ENCODE measurements around the gene PVALEF. TPM values are rescaled to one million over a fixed set of nuclear protein-coding genes. Genes with fewer than 3 reads are reported as not detected.
"Not testable (repeated sequence)": the region's sequence is repeated elsewhere in the genome, so short reads cannot be mapped to it uniquely, and the experiment has no call there.

PVALEF gene
- polyA plus RNA-seq, 1 donor (not counting 4 experiments of a cell fraction or from before 2014, with no cell fraction given), result not detected

GRCh38 chr17:81223762-81224130 is 58.4 kb downstream of the PVALEF start:
- no peak for DNase-seq (ENCODE audit: low read depth, low spot score)
- Histone ChIP-seq H3K9ac (ENCODE audit: control insufficient read depth, extremely low read depth, insufficient read depth, low read length) (no peak overlapping the region), H3K4me2 (ENCODE audit: control insufficient read depth, extremely low read depth, insufficient read depth, low read depth, low read length) (peak overlapping the region; percentile 35), H3K79me2 (ENCODE audit: control insufficient read depth, insufficient read depth, low read length) (no peaks in the 10 kb centered on the region), H3K36me3 (ENCODE audit: control insufficient read depth in 2 of 2, extremely low read depth in 1 of 2, insufficient read depth in 2 of 2, low read length in 2 of 2) (peaks cover 0 to 3% of the 10 kb centered on the region in 2 experiments), H2AFZ (ENCODE audit: control insufficient read depth, low read length) (no peak overlapping the region), H3K4me1 (ENCODE audit: control insufficient read depth, extremely low read depth, insufficient read depth, low read length) (peaks cover 17% of the 10 kb centered on the region), H3K4me3 (ENCODE audit: control insufficient read depth in 2 of 3, extremely low read depth in 1 of 3, insufficient read depth in 2 of 3, low read depth in 1 of 3, low read length in 3 of 3) (no peak overlapping the region), H4K20me1 (ENCODE audit: control insufficient read depth, extremely low read depth, insufficient read depth, low read length) (no peaks in the 10 kb centered on the region), H3K27ac (ENCODE audit: control insufficient read depth, insufficient read depth, low read length) (no peak overlapping the region), H3K9me1 (ENCODE audit: control insufficient read depth, extremely low read depth, insufficient read depth, low read length) (no peaks in the 10 kb centered on the region), H3K27me3 (ENCODE audit: control insufficient read depth, extremely low read depth, insufficient read depth, low read length) (no peaks in the 10 kb centered on the region), H3K9me3 (ENCODE audit: control insufficient read depth, low read depth, low read length) (no peaks in the 10 kb centered on the region)
- dilution Hi-C loops (cut with MboI; ENCODE audit: extremely low pct_ligation_motif_present, low sequenced_read_pairs), result no loop called here
- no peak for FAIRE-seq
- TF ChIP-seq CTCF (optimal IDR thresholded peaks at IDR 0.05 in 1 of 3, IDR thresholded peaks at IDR 0.05 in 1 of 3, conservative IDR thresholded peaks at IDR 0.05 in 1 of 3; ENCODE audit: extremely low read depth in 1 of 3, insufficient read depth in 2 of 3, low read length in 3 of 3) (no peak), EZH2 (IDR thresholded peaks at IDR 0.05; ENCODE audit: low read length) (no peak)

DNA sequence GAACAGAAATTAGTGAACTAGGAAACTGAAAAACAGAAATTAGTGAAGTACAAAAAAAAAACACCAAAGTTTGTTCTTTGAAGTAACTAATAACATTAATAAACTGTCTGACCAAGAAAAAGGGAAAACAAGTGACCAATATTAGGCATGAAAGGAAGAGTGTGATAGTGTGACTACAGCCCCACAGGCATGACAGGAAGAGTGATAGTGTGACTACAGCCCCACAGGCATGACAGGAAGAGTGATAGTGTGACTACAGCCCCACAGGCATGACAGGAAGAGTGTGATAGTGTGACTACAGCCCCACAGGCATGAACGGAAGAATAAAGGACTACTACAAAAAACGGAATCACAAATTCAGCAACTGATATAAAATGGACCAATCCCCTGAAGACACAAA is 62.3 kb downstream of the PVALEF start:
- H3K9me1 ChIP-seq (ENCODE audit: control insufficient read depth, extremely low read depth, insufficient read depth, low read length); H3K4me3 ChIP-seq (ENCODE audit: control insufficient read depth in 2 of 3, extremely low read depth in 1 of 3, insufficient read depth in 2 of 3, low read depth in 1 of 3, low read length in 3 of 3); H4K20me1 ChIP-seq (ENCODE audit: control insufficient read depth, extremely low read depth, insufficient read depth, low read length); H3K79me2 ChIP-seq (ENCODE audit: control insufficient read depth, insufficient read depth, low read length); H3K9me3 ChIP-seq (ENCODE audit: control insufficient read depth, low read depth, low read length); H2AFZ ChIP-seq (ENCODE audit: control insufficient read depth, low read length); H3K4me1 ChIP-seq (ENCODE audit: control insufficient read depth, extremely low read depth, insufficient read depth, low read length); H3K27ac ChIP-seq (ENCODE audit: control insufficient read depth, insufficient read depth, low read length); H3K9ac ChIP-seq (ENCODE audit: control insufficient read depth, extremely low read depth, insufficient read depth, low read length); H3K4me2 ChIP-seq (ENCODE audit: control insufficient read depth, extremely low read depth, insufficient read depth, low read depth, low read length); dilution Hi-C loops (cut with MboI; ENCODE audit: extremely low pct_ligation_motif_present, low sequenced_read_pairs); FAIRE-seq; DNase-seq (ENCODE audit: low read depth, low spot score); H3K27me3 ChIP-seq (ENCODE audit: control insufficient read depth, extremely low read depth, insufficient read depth, low read length): not testable (repeated sequence)
- H3K36me3 ChIP-seq (ENCODE audit: control insufficient read depth in 2 of 2, extremely low read depth in 1 of 2, insufficient read depth in 2 of 2, low read length in 2 of 2), result peaks cover 5 to 17% of the 10 kb centered on the region in 2 experiments

DNA sequence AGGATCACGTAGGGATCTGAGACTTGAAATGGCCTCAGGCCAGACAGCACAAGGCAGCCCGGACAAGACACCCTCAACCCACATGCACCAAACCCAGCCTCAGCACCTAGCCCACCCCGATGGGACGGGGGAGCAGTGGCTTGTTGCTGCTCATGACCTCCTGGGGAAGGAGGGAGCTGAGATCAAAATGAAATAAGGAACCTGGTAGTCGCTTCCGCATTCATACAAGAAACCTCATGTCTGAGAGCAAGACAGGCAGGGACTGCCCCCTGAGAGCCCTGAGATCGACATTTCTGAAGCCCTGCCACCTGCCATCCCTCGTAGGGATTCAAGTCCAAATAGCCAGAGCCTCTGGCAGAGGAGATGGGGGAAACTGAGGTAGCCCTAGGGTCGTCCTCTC is 63.1 kb downstream of the PVALEF start:
- DNase-seq (ENCODE audit: low read depth, low spot score) (no peak), FAIRE-seq (no peak)
- TF ChIP-seq EZH2 (IDR thresholded peaks at IDR 0.05; ENCODE audit: low read length) (no peak), CTCF (optimal IDR thresholded peaks at IDR 0.05 in 1 of 3, IDR thresholded peaks at IDR 0.05 in 1 of 3, conservative IDR thresholded peaks at IDR 0.05 in 1 of 3; ENCODE audit: extremely low read depth in 1 of 3, insufficient read depth in 2 of 3, low read length in 3 of 3) (no peak)
- Histone ChIP-seq H3K9me3 (ENCODE audit: control insufficient read depth, low read depth, low read length) (no peaks in the 10 kb centered on the region), H3K4me3 (ENCODE audit: control insufficient read depth in 2 of 3, extremely low read depth in 1 of 3, insufficient read depth in 2 of 3, low read depth in 1 of 3, low read length in 3 of 3) (no peak overlapping the region), H3K27me3 (ENCODE audit: control insufficient read depth, extremely low read depth, insufficient read depth, low read length) (no peaks in the 10 kb centered on the region), H3K79me2 (ENCODE audit: control insufficient read depth, insufficient read depth, low read length) (no peaks in the 10 kb centered on the region), H4K20me1 (ENCODE audit: control insufficient read depth, extremely low read depth, insufficient read depth, low read length) (no peaks in the 10 kb centered on the region), H3K27ac (ENCODE audit: control insufficient read depth, insufficient read depth, low read length) (no peak overlapping the region), H2AFZ (ENCODE audit: control insufficient read depth, low read length) (no peak overlapping the region), H3K4me2 (ENCODE audit: control insufficient read depth, extremely low read depth, insufficient read depth, low read depth, low read length) (no peak overlapping the region), H3K36me3 (ENCODE audit: control insufficient read depth in 2 of 2, extremely low read depth in 1 of 2, insufficient read depth in 2 of 2, low read length in 2 of 2) (peaks cover 5 to 22% of the 10 kb centered on the region in 2 experiments), H3K9ac (ENCODE audit: control insufficient read depth, extremely low read depth, insufficient read depth, low read length) (no peak overlapping the region), H3K4me1 (ENCODE audit: control insufficient read depth, extremely low read depth, insufficient read depth, low read length) (no peaks in the 10 kb centered on the region), H3K9me1 (ENCODE audit: control insufficient read depth, extremely low read depth, insufficient read depth, low read length) (no peaks in the 10 kb centered on the region)
- dilution Hi-C loops (cut with MboI; ENCODE audit: extremely low pct_ligation_motif_present, low sequenced_read_pairs), result no loop called here

All from keratinocyte (primary cell).